Measurements from ENCODE around the gene GALNT10.

DNA sequence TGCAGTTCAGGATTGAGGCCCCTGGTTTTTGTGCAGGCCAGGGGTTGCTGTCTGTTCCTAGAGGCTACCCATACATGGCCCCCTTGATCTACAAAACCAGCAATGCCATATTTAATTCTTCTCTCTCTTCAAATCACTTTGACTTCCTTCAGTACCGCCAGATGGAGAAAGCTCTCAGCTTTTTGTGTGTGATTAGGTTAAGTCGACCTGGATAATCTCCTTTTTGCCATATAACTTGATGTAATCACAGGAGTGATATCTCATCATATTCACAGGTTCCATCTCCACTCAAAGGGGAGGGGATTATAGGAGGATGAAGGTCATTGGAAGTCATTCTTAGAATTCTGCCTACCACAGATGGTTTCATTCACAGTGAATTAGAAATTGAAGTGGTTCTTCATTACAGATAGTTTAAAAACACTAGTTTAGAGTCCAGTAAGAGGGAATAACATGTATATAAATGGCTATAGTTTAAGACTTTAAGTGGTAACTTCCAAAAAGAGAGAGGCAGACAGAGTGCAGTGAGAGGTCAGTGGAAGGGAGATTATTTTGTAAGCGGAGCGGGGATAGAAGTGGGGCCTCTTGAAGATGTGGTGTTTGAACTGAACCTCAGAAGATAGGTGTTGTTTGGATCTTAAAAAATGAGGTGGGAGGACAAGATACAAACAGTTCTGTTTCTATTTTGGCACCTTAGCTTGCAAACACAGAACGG is 85.9 kb downstream of the GALNT10 start:
- no peak for TF ChIP-seq CTCF (IDR thresholded peaks at IDR 0.05; ENCODE audit: poor library complexity)
- TF ChIP-seq EZH2 (IDR thresholded peaks at IDR 0.05; ENCODE audit: borderline replicate concordance) = no peak
- no peak for TF ChIP-seq EZH2phosphoT487 (IDR thresholded peaks at IDR 0.05; ENCODE audit: low read depth, severe bottlenecking, unreplicated experiment)
